Right renal pelvis (tissue), 4 donors: ENCODE measurements around the gene SUPT4H1. TPM values are rescaled to one million over a fixed set of nuclear protein-coding genes. Genes with fewer than 3 reads are reported as not detected.

Experiments used
- DNase-seq, 4 donors: peaks; one replicate each; pipeline ENCODE4 v3.0.0-alpha.2; 2013; ENCODE audit warnings: low read depth in 4 of 4, low spot score in 3 of 4, missing footprints in 1 of 4
- polyA plus RNA-seq, 4 donors: library from polyadenylated mRNA; unstranded; fragments of 120-200 nt; gene quantifications; one replicate each; pipeline ENCODE4 v1.2.1, GENCODE V29; 2013; ENCODE audit not compliant: insufficient read length in 4 of 4

Gene SUPT4H1
- polyA plus RNA-seq, 4 donors: 127 to 145 (median 139) TPM

DNA sequence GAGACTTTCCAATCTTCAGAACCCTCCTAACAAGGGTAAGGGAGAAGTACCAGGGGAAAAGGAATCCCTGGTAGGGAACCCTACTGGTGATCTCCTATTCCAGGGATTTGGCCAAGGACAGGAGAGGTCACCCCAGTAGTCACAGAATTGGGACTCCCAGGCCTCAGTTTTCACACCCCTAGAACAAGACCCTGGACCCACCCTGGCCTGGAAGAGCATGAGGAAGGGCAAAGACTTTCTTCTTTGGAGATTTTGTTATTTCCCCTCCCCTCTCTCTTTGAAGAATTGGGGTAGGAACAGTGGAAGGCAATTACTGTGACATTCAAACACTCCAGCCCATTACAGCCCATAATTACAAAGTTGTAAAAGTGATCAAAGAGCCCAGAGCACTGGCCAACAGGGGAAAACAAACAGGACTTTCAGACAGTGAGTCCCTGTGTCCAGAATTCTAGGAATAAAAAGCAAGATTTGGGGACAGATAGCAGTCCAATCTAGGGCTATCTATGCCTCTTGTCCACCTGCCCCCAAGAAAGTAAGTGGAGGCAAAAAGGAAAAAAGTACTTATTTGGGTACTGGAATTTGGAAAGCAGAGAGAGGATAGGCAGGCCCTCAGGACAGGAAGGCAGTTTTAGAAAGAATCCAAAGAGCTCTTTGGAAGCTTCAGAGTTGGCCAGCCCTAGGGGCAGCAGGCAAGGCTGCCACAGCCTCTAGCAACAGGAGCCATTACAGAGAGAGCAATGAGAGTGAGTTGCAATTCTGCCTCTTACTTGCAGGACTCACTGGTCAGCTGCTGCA is 13.4 kb upstream of the SUPT4H1 start:
- DNase-seq: no peak

DNA sequence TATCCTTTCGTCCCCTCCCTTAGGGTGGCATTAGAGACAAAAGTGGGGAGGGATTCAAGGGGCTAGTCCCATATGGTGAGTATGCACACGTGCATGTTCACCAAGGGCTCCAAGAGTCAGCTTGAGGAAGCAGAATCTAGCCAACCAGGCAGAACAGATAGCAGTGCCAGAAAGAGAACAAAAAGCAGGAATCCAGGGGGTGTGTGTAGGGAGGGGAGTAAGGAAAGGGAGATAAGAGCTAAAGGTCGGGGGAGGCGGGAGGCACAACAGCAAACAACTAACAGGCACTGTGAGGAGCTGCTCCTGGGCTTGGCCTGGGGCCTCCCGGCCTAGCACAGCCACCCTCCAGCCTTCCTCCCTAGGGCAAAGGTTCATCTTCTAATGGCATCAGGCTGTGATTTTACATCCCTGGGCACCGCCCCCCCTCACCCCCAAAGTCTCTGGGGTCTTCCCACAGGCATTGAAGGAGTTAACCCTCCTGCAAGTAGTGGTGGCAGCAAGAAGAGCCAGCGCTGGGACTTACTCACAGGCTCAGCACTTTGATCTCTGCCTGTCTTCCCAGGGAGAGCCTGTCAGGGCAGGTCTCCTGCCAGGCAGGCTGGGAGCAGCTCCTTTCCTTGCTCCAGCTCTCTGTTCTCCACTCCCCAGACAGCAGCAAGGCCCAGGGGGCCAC is 12.4 kb upstream of the SUPT4H1 start:
- no peak for DNase-seq

DNA sequence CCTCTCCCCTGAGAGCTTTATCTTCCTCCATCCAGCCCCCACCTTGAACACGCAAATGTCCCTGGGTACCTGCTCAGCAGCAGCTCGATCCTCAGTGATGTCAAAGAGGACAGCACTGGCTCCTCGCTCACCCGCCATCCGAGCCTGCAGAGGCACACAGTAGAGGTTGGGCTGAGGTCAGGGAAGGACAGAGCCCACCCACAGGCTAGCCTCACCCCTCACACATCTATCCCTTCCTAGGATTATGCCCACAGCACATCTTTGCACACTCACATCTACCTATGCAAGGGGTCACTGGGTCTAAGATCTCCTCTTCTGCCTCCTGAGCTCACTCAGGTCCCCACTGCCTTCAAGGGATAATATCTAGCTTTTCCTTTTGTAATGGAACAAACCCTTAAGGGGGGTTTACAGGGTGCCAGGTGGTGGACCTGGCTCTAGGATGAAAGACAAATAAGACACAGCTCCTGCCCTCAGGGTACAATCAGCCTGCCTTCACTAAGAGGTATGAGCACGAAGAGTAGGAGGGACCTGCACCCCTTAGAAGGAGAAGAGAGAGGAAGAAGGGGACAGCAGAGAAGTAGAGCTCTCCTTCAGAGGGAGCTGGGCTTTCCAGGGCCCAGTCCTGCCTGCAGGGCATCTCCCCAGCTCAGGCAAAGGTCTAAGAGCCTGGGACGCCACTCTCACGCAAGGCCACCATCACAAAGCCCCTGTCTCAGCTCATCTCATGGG is 11.6 kb upstream of the SUPT4H1 start:
- DNase-seq: no peak

DNA sequence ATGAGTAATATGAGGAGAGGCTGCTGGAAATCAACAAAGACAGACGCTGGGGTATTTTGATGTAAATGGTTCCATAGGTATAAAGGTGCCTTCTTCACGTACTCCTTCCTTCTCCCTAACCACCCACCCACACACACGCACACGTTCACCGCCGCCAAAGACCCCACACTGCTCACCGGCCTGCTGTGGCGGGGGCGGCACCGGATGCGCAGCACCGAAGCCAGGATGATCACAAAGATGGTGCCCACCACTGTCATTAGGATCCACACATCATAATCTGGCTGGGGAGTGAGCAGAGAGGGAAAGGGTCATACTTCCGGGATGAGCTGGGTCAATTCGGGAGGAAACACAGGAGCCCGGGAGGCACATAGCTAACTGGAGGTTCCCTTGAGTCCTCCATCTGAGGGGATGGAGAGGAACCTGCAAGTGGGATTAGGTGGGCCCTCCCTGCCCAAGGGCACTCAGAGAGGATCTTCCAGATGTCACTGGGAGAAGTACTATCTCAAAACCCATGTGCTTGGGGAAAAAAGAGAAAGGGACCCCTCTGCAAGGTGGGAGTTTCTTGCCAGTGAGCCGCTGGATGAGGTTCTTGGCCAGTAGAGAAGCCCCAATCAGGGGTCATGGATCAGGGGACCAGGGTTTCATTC is 10.5 kb upstream of the SUPT4H1 start:
- no peak for DNase-seq

DNA sequence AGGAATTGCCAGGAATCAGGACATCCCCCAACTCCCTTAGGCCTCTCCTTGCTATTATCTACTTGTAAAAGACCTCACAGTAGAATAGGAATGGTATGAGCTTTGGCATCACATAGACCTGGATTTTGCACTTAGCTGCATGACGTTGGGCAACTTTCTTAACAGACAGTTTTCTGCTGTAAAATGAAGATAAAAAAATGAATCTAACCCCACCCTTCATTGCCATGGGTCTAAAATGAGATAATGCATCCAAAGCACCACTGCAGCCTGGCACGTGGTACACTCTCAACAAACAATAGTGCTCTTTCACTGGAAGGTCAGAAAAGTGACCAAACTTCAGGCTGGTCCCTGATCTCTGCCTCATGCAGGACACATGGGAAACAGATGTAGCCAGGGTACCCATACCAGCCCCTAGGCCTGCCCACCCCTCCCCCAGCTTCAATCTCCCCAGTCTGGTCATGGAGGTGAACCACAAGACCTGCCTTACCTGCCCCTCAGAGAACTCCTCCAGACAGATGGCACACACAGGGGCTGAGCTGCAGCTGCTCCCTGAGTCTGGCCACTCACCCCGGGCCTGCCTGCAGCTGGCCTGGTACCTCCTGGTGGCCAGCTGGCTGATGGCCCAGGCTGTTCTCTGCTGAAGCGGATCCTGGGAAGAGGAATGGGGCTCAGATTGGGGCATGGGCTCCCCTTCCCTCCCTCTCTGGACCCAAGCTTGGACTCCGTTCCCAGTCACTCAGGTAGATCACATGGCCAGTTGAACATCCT is 8.5 kb upstream of the SUPT4H1 start:
- no peak for DNase-seq

DNA sequence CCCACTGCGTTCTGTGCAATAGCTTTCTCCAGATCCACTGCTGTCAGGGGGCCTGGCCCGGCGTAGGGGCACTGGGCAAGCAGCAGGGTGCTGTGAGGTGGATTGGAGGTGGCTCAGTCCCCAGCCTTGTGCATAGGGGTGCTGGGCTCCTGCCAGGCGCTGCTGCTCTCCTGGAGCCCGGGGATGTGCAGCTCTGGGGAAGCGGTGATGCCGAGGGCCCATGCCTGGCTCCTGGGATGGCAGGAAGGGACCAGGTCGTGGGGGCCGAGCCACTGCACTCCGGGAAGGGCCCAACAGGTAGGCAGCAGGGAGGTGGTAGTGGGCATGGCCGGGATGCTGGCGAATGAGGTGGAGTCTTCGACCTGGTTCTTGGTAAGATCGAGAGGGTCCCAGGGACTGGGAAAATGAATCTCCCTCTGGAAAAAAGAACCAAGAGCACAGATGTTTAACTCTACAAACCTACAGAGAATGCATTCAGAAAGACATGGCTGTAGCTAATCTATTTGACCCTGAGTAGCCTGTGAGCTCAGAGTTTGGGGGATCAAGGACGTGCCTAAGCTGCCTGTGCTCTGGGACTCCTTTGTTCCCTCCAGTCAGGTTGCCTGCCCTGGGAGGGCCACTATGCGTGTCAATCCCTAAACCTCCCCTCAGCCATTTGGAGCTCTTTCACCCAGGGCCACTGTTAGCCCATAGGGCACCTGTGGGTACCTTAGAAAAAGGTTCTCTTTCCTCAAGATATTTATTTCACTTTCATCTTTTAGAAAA is 6.6 kb upstream of the SUPT4H1 start:
- no peak for DNase-seq

DNA sequence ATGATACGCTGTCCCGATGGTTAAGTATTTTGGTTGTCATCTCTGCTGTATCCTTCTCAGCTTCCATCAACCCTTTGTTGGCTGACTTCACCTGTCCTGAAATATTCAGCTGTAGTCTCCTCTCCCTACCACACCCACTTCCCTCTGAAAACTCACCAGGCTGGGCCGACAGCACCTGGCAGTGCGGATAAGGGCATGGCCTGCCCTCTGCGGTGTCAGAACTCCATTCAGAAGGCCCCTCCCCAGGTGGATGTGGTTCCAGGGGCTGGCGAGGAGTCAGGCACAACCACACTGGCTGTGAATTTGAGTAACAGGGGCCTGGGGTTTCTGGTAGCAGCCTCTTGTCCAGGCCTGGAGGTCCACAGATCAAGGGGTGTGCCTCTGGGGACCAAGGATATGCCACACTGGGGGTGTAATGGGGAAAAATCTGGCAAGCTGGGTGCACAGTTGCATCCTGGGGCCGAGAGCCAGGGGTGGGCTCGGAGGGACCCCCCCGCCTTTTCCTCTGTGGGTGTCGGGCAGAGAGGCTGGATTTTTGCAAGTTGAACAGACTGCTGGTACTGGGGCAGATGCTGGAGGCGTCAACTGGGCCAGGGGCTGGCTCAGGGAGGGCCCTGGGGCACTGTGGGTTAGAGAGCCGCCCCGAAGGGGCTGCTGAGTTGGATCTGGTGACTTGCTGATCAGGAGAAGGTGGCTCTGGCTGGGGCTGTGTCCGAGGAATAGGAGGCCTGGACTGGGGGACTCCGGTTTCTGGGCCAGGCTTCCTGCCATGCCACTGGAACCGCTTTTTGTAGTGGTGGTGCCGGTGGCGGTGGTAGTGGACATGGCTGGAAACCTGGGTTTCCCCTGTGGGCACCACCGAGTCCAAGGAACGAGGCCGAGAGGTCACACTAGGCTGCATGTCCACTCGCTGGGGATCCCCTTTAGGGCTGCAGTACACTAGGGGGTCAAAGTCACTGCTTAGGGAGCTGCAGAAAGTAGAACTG is 5.6 kb upstream of the SUPT4H1 start:
- DNase-seq: no peak

DNA sequence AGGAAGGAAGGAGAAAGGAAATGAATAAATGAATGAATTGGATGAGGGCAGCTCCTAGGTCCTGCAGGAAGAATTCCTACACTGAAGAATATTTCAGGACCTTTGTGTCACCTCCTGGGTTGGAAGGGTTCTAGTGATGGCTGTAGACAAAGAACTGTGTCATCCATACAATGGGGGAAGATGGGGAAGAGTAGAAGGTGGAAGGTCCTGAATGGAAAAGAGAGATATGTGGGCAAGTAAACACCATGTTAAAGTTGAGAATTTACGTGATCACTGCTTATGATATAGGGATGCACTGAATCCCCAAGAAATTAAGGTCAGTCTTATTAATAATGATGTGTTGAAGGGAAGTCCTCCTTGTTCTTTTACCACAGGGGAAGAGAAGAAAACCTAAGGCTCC is 4.2 kb upstream of the SUPT4H1 start:
- no peak for DNase-seq

DNA sequence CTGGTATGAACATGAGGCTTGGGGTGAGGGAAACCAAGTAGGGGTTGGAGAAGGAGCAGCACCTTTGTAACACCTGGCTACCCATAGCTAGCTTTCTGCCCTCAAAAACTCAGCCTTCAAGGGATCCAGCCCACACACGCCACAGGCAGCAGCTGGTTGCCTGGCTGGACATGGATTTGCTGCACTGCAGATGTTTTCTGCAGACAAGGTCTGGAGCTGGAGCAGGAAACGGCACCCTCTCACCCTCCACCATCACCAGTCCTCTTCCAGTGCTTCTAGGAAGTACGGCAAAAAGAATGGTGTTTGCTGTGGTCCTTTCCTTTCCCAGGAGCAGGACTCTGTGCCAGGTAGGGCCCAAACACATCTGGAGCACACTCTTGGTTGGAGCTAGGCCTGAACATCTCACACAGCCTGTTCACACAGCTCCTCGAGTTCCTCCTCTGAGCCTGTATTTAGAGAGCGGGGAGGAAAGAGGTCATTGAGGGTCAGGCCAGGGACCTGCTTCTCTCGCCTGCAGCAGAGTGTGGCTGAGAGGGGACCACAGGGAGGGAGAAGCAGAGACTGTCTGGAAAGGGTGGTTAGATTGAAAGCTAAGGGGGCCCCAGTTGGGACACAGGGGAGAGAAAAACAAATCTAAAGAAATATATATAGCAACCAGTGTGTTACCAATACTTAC is 2.7 kb upstream of the SUPT4H1 start:
- no peak for DNase-seq

DNA sequence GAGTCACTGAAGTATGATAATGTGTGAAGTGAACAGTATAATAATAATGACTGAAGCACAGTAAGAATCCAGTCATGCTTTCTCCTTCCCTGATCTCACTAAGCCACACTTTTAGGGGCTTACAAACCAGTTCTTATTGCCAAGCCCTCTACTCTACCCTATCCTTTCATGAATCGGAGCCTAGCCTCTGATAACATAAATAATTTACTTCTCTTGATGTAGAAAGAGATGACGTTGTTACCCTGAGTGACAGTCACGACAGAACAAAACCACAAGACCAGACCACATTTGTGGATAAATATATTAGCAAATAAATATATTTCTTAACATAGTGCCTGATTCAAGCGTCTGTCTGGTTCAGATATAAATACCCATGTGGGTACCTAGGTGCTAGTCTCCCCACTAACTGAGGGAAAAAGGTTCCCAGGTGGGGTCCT is 1.4 kb upstream of the SUPT4H1 start:
- no peak for DNase-seq

DNA sequence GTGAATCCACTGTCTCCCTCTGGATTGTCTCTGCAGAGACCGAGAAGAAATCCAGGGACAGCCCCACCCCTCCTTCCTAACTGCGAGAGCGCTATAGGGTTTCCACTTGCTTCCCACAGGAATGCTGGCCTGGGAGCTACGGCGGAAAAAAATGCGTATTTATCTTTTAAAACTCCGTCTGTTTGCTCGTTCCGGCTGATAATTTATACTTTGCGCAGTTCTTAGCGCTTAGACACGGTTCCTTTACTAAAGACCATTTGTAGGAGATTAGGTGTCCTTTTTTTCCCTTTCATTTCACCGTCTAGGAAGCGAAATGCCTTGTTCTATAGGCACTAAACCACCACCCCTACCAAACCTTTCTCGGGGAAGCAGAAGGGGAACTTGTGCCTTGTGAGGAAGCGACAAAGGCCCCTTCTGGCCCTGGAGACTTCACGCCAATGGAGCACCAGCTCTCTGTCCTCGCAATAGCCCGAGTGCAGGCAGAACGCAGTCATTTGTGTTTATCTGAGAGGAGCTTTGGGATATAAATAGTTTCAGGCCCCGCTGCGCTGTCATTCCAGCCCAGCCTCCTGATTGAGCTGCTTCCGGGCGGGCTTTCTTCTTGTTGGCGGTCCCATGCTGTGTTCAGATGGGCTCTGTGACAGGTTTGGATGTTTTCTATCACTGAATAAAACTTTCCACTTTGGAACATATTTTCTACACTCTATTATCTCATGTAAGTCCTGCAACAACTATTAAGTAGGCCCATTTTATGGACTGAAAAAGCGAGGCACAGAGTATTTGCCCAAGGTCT is 791 bp upstream of the SUPT4H1 start:
- DNase-seq: peak in 1 of 4 donors; percentile 49

DNA sequence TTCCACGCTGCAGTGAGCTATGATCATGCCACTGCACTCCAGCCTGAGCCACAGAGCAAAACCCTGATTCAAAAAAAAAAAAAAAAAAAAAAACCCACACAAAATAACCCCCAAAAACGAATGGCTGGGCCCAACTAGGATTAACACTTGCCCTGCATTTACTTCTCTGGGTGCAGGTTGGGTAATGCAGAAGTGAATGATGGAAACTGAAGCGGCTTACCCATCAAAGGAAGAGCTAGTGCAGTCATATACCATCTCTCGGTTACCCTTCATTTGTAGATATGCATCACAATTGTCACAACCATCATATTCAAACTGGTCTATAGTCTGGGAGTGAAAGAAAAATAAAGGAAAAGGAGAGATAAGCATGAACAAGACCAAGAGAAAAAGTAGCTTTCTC is 819 bp downstream of the SUPT4H1 start:
- no peak for DNase-seq

DNA sequence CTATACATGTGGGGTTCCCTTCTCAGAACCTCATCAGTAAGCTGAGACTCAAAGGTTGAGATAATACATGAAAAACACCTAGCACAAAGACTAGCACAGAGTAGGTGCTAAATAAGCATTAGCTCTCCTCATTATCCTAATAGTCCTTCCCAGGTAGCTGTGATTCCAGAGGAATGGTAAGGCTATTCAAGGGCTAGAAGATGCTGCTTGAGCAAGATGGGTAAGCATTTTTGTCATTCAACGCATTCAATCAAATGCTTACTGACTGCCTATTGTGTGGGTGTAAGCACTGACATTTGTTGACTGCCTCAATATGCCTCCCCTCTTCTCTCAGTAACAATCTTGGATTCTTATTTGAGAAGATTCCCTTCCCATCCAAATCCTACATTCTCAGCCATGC is 4.0 kb downstream of the SUPT4H1 start:
- DNase-seq: no peak

DNA sequence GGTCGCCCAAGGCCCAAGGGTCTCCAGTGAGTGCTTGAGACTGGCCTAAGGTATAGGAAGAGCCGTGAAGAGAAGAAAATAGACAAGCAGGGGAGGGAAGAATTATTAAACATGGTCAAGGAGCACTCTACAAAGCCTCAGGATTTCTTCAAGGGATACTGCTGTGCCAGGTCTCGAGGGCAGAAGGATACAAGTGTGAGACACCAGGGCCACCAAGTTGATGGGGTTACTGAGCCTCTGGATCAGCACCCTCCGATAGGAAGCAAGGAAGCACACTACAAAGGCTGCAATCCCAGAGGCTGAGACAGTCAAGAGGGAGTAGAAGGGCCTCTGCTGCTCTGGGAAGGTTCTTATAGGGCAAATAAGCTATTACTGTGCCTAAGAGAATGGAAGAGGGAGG is 6.5 kb downstream of the SUPT4H1 start:
- DNase-seq: no peak

DNA sequence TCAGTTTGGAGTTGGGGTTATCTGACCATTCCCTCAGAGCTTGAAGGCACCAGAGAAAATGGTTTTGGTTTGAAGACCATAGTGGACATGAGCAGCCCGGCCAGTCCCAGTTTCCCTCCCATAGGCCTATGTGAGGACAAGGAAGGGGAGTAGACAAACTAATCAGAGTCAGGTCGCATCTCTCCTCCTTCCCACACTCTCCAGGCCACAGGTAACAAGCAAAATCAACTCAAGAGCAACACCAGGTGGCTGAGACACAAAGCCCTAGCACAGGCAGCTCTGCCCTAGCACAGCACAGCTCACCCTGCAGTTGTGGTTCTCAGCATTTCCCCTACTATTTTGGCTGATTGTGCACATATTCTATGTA is 7.2 kb downstream of the SUPT4H1 start:
- no peak for DNase-seq

DNA sequence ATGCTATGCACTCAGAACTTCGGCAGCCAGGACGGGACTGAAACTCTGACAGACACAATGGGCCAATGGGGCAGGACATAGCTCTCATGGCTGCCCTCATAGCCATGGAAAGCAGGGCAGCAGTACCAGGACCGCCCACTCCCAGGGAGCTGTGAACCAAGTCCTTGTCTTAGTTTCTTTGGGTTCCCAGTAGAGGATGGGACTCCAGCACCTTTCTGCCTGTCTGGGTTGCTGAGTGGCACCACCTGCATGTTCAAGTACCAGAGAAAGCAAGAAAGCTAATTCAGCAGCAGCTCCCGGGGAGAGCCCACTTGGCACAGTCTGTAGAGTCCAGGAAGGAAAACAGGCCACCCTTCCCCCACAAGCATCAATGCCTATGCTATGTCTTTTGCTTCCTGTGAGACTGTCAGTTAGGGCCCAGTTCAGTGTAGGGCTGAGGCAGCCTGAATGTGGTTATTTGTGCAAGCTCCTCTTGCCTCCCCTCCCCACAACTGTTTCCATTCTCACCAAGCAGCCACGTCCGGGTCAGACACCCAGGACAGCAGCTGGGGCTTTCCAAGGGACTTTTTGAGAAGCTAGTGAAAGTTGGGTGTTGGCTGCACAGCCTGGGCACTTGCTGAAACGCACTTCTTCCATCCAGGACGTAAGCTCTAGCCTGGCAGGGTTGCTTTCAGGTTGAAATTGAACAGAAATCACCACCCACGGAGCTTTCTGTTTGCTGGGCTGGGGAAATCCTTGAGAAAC is 7.8 kb downstream of the SUPT4H1 start:
- DNase-seq: no peak
